SU-DHL-6 (cell line): ENCODE data around the gene RUBCN.

Source experiments
- H2AFZ ChIP-seq: fragments of 200-600 bp; sonication (generic); 2 replicates; pipeline ENCODE4 v1.6.1; 2014; ENCODE audit warnings: low read depth, mild to moderate bottlenecking, moderate library complexity, mixed read lengths, antibody characterized with exemption, low read length; ENCODE audit not compliant: severe bottlenecking
- H3F3A ChIP-seq: fragments of 200-600 bp; shearing (Covaris generic); 2 replicates; pipeline ENCODE4 v1.6.0; 2016; ENCODE audit warnings: antibody characterized with exemption, mild to moderate bottlenecking; ENCODE audit not compliant: insufficient read depth
- H3K27ac ChIP-seq: fragments of 200-600 bp; sonication (generic); 2 replicates; pipeline ENCODE4 v1.5.1; 2016; ENCODE audit warnings: low read depth, mild to moderate bottlenecking, low read length, moderate library complexity, mixed read lengths
- H3K27me3 ChIP-seq: fragments of 200-600 bp; sonication (generic), shearing (Covaris generic); 2 replicates; pipeline ENCODE4 v1.6.0; 2014; ENCODE audit warnings: mild to moderate bottlenecking, low read length
- H3K36me3 ChIP-seq: fragments of 200-600 bp; sonication (generic); 2 replicates; pipeline ENCODE4 v1.6.1; 2014; ENCODE audit warnings: mild to moderate bottlenecking, low read length, mixed read lengths
- H3K4me2 ChIP-seq: fragments of 300-600, 200-600 bp; shearing (Covaris generic), sonication (generic); 2 replicates; pipeline ENCODE4 v1.6.0; 2014; ENCODE audit warnings: low read length, low read depth, mild to moderate bottlenecking; ENCODE audit not compliant: poor library complexity, severe bottlenecking
- H3K4me3 ChIP-seq: fragments of 200-600 bp; sonication (generic); 2 replicates; pipeline ENCODE4 v1.5.1; 2014; ENCODE audit warnings: antibody characterized with exemption, low read length, mild to moderate bottlenecking, mixed read lengths; ENCODE audit not compliant: insufficient read depth, poor library complexity, severe bottlenecking
- H3K79me2 ChIP-seq: fragments of 200-600 bp; sonication (generic); 2 replicates; pipeline ENCODE4 v1.6.1; 2014; ENCODE audit warnings: mild to moderate bottlenecking, low read length, moderate library complexity; ENCODE audit not compliant: insufficient read depth
- H3K9ac ChIP-seq: fragments of 200-600 bp; sonication (generic); 2 replicates; pipeline ENCODE4 v1.7.0; 2014; ENCODE audit warnings: mild to moderate bottlenecking, low read length
- H3K9me2 ChIP-seq: fragments of 200-600 bp; sonication (generic); replicated peaks from 2 replicates; pipeline ENCODE4 v1.6.1; 2014; ENCODE audit warnings: low read length; ENCODE audit not compliant: insufficient read depth
- H3K9me3 ChIP-seq: fragments of 200-600 bp; sonication (generic); 2 replicates; pipeline ENCODE4 v1.6.1; 2014; ENCODE audit warnings: low read length, mixed read lengths; ENCODE audit not compliant: insufficient read depth
- H4K20me1 ChIP-seq: fragments of 200-600 bp; sonication (generic); 2 replicates; pipeline ENCODE4 v1.6.1; 2014; ENCODE audit warnings: low read depth, mild to moderate bottlenecking, antibody characterized with exemption, low read length, moderate library complexity, mixed read lengths
- CTCF ChIP-seq: fragments of 200-600 bp; sonication (generic); IDR thresholded peaks from one replicate; pipeline ENCODE4 v1.5.1; 2017; ENCODE audit warnings: antibody characterized with exemption, mild to moderate bottlenecking, low read length, moderate library complexity; ENCODE audit not compliant: insufficient read depth, poor library complexity, severe bottlenecking
- EZH2phosphoT487 ChIP-seq: fragments of 200-600 bp; sonication (generic), shearing (Covaris generic); conservative IDR thresholded peaks from 2 replicates; pipeline ENCODE4 v1.6.1; 2018; ENCODE audit warnings: mild to moderate bottlenecking, antibody characterized with exemption, low read length, moderate library complexity, mixed read lengths

RUBCN gene

GRCh38 chr3:197680955-197681521, 55.7 kb downstream of the RUBCN start:
- H3K27me3 ChIP-seq = no peaks in the 10 kb centered on the region
- H2AFZ ChIP-seq = no peak overlapping the region
- peaks cover 27% of the 10 kb centered on the region for H3K36me3 ChIP-seq
- H3K4me3 ChIP-seq = no peak overlapping the region
- no peak overlapping the region for H3K4me2 ChIP-seq
- H3K9ac ChIP-seq = no peak overlapping the region
- H3K79me2 ChIP-seq = no peaks in the 10 kb centered on the region
- no peaks in the 10 kb centered on the region for H4K20me1 ChIP-seq
- no peaks in the 10 kb centered on the region for H3K9me2 ChIP-seq
- 0 out of 2 replicates have a peak, but pooled peaks cover 1% of the 10 kb centered on the region for H3F3A ChIP-seq
- TF ChIP-seq EZH2phosphoT487 = no peak
- TF ChIP-seq CTCF = no peak
- H3K9me3 ChIP-seq = no peaks in the 10 kb centered on the region
- no peak overlapping the region for H3K27ac ChIP-seq

GRCh38 chr3:197675951-197676350, 60.8 kb downstream of the RUBCN start:
- Histone ChIP-seq H3K4me3 (no peak overlapping the region), H3K79me2 (no peaks in the 10 kb centered on the region), H2AFZ (no peak overlapping the region), H4K20me1 (no peaks in the 10 kb centered on the region), H3K27me3 (no peaks in the 10 kb centered on the region), H3F3A (0 out of 2 replicates have a peak, but pooled peaks cover 6% of the 10 kb centered on the region), H3K36me3 (peaks cover 34% of the 10 kb centered on the region), H3K4me2 (no peak overlapping the region), H3K9me2 (no peaks in the 10 kb centered on the region), H3K27ac (no peak overlapping the region), H3K9me3 (no peaks in the 10 kb centered on the region), H3K9ac (no peak overlapping the region)
- TF ChIP-seq EZH2phosphoT487 (no peak), CTCF (no peak)

GRCh38 chr3:197675563-197675860, 61.2 kb downstream of the RUBCN start:
- Histone ChIP-seq H3K36me3 (peaks cover 31% of the 10 kb centered on the region), H4K20me1 (no peaks in the 10 kb centered on the region), H3K9ac (no peak overlapping the region), H3K79me2 (no peaks in the 10 kb centered on the region), H3F3A (0 out of 2 replicates have a peak, but pooled peaks cover 6% of the 10 kb centered on the region), H2AFZ (no peak overlapping the region), H3K9me3 (no peaks in the 10 kb centered on the region), H3K9me2 (no peaks in the 10 kb centered on the region), H3K27ac (no peak overlapping the region), H3K4me3 (no peak overlapping the region), H3K4me2 (no peak overlapping the region), H3K27me3 (no peaks in the 10 kb centered on the region)
- TF ChIP-seq EZH2phosphoT487 (no peak), CTCF (no peak)
